ENCODE results near the gene CHAMP1.
"Not testable (repeated sequence)": the region's sequence is repeated elsewhere in the genome, so short reads cannot be mapped to it uniquely, and the experiment has no call there.

The CHAMP1 gene

DNA sequence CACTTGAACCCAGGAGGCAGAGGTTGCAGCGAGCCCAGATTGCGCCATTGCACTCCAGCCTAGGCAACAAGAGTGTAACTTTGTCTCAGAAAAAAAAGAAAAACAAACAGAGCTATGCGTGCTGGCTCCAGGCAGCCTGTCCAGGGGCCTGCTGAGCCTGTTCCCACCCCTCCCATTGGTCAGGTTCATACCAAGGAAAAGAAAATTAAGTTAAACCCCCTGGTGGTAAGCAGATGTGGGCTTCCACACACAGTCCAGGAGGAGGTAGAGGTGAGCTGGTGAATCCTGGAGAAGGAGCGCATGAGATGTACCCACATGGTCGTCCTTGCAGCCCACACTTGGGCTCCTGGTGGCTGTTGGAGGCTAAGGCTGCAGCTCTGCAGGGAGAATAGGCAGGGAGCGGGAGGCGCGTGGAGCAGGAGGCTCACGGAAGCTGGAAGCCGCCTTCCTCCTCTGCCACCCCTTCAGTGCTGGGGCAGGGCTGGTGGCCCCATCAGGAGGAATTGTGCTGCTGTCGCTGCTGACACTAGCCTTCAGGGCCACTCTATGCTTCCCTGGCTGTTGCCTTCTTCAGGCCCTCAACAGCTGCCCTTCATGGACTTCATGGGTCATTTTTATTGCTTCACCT, 10.5 kb upstream of the CHAMP1 start:
- no peak for DNase-seq

DNA sequence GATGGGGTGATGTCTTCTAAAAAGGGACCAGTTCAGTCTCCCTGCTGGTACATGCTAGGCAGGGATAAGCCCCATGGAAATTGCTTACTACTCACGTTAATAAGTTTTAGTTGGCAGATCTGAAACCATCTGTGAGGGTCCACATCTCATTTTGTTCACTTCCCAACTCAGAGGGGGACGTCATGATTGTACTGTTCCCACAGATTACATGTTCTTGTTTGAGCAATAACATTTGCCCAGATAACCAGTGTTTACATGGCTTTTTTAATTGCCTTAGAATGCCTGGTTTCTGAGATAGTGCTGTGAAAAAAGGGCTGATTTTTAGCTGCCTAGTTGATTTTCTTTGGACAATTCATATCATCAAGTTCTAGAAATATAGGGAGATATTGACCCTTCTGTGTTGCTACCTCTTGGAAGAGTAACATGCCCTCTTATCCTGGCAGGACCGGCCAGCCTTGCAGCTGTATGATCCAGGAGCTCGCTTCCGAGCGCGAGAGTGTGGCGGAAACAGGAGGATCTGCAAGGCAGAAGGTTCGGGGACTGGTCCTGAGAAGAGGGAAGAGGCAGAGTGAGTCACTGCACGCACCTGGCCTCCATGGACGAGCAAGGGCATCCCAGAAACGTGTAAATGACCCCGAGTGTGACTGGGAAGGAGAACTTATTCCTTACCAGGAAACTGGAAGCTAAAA, 9.8 kb upstream of the CHAMP1 start:
- DNase-seq: no peak

DNA sequence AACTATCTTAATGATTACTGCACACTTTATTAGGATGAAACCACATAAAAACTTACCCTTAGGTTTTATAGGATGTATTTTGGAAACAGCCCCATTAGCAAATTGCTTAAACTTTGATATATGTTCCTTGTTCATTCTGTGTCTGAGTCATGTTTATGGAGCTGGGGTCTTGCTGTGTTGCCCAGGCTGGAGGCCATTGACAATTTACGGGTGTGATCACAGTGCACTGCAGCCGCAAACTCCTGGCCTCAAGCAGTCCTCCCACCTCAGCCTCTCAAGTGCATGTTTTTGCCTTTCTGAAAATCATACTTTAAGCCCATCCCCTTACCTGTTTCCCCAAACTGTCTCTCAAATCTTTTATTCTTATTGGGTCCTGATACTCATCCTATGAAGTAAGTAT, 5.2 kb upstream of the CHAMP1 start:
- DNase-seq: no peak

DNA sequence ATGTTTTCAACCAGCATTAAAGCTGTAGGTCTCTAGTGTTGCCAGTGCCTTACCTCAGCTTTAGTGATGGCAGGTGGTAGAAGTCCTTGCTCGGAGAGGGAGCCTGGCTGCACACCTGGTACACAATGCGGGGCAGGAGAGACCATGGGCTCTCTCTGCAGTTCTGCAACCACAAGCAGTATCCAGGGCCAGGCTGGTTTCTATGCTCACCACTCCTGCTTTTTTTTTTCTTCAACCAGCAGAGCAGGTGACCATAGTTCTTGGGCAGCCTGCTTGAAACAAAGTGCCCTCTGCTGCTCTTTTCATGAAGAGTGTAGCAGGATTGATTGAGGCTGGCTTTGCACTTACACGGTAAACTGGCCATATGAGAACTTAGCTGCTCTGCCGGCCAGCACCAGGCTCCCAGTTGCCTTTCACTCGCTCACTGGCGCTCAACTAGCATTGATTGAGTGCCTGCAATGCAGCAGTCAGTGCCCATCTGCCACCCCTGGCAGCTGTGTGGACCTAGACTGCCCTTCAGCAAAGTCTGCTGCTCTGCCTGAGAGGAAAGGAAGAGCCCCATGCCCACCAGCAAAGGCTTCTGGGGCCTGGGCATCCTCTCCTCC, 4.4 kb upstream of the CHAMP1 start:
- no peak for DNase-seq

DNA sequence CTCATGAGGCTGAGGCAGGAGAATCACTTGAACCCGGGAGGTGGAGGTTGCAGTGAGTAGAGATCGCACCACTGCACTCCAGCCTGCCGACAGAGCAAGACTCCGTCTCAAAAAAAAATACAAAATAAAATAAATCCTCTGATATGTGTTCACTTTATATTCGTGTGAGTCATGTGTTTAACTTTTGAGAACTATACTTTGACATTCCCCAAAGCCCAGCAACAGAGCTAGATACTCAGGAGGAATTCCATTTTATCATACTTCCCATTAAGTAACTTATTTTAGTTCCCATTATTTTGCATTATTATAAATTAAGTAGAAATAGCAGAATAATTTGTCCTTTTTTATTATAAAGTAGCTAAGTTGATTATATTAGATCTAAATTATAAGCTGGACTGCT, 3.3 kb upstream of the CHAMP1 start:
- DNase-seq: peak; percentile 29

DNA sequence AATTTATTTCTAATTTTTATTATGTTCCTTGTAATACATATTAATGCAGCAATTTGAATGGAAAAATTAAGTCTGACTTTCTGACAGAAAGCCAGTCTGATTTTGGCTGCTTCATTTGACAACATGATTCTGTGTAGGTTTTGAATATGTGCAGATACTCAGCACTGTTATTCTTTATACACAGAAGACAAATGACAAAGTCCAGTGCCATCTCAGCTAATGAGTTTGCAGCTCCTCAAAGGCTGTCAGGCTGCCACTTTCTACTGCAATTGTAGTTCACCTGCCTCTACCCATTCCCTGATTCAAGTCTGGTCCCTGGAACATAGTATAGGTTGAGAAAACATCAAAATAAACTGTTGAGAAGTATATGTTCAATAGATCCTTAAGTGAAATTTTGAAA, 2.9 kb upstream of the CHAMP1 start:
- DNase-seq: no peak

DNA sequence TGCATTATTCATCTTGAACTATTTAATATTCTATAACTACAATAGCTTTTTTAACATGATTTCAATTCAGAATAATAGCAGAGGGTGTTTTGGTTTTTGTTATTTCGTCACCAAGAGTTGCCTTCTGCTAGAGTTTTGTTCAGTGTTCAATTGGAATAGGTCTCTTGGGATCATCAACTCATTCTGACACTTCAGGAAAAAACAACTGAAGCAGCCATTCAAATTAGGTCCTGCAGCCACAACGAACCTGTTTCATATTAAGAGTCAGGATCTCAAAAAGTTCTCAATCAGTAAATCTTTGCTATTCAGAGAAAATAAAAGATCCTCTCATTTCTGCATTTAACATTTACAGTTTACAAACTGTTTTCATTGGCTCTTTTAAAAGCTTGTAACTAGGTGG, 2.4 kb upstream of the CHAMP1 start:
- DNase-seq: peak; percentile 55

DNA sequence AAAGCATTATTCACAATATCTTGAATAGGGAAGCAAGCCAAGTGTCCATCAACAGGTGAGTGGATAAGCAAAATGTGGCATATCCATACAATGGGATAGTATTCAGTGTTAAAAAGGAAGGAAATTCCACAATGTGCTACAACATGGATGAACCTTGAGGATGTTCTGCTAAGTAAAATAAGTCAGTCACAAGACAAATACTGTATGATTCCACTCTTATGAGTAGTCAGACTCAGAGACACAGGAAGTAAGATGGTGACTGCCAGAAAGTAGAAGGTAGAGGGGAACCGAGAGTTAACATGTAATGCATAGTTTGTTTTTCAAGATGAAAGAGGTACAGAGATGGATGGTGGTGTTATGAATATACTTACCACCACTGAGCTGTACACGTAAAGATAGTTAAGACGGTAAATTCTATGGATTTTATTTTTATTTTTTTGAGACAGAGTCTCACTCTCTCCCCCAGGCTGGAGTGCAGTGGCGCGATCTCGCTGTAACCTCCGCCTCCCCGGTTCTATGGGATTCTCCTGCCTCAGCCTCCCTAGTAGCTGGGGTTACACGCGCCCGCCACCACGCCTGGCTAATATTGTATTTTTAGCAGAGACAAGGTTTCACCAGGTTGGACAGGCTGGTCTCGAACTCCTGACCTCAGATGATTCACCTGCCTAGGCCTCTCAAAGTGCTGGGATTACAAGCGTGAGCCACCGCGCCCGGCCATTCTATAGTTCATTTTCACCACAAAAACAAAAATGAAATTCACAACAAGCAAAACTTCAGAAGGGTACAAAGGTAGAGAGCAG, 1.0 kb upstream of the CHAMP1 start:
- DNase-seq: peak; percentile 18

DNA sequence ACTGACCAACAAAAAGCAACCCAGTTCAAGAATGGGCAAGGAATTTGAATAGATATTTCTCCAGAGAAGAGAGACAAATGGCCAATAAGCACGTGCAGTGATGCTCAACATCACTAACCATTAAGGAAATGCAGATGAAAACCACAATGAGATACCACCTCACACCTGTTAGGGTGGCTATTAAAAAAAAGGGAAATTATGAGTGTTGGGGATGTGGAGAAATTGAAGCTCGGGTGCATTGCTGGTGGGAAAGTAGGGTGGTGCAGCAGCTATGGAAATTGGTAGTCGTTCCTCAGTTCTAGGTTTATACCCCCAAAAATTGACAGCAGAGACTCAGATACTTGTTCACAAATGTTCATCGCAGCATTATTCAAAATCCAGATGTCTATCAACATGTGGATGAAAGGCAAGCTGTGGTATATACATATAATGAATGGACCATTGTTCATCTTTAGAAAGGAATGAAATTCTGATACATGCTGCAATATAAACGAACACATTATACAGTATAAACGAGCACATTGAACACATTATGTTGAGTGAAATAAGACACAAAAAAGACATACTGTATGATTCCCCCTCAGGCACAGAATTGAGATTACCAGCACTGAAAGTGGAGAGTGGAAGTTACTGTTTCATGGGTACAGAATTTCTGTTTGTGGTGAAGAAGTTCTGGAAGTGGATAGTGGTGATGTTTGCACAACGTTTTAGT, 927 bp downstream of the CHAMP1 start:
- no peak for DNase-seq

DNA sequence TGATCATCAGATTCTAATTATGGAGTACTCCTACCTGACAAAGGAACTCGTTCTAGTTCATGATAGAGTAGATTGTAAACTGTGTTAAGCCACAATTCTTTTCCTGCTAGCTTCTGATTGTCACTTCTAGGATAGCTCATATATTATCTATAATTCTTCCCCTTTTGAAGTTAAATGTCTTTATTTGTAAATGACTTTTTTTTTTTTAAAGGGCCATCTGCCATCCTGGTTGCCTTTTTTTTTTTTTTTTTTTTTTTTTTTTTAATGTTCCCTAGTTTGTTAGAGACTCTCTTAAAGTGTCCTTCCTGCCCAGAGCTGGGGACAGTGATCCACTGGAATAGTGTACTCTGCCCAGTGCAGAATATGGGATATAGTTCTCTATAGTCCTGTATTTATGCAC, 4.3 kb downstream of the CHAMP1 start:
- DNase-seq: no peak

DNA sequence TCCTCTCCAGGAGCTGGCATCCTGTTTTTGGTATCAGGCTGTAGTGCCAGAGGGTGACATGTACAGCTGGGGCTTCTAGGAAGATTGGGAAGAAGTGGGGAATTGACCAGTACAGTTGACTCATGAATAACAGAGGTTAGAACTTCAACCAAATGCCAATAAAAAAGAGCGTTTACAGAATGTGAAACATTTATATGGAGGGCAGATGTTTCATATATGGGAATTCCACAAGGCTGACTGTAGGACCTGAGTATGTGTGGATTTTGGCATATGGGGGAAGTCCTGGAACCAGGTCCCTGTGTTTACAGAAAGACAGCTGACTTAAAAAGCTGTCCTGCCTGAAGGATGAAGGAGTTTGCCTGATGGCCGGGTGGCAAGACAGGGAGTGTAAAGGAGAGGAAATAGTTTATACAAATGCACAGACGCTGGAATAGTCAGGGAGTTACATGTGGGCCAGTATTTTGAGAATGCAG, 5.2 kb downstream of the CHAMP1 start:
- peak; percentile 89 for DNase-seq

DNA sequence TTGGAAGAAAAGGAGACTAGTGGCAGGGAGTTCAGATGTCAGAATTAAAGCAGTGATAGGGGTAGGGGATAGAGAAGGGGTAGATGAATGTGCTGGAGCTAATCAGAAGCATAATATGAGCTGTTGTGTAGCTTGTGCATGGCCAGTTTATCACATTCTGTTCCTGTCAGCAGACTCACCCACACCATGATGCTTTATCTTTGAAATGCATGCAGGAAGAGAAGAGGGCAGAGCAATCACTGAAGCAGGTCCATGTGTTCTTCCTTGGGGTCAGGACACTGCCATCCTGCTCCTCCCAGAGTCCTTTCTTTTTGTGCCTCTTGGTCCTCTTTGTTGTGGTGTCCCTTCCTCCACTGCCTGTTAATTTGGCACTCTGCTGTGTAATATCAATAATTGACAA, 5.8 kb downstream of the CHAMP1 start:
- no peak for DNase-seq

DNA sequence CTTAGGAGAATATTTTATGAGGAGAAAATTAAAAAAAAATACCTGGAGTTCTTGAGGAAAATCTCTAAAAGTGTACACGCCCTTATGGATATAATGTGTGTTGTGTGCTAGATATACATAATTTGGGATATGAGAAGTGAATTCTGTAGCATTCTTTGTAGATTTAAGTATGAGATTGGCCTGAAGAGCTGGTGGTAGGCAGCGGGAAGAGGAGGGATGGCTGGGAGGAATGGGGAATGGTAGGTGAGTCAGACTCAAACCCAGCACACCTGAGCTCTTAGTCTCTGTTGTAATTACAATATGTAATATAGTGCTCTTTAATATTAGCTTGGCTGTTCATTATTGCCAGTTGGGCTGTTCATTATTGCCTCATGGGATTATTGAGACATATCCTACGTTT, 7.0 kb downstream of the CHAMP1 start:
- no peak for DNase-seq

DNA sequence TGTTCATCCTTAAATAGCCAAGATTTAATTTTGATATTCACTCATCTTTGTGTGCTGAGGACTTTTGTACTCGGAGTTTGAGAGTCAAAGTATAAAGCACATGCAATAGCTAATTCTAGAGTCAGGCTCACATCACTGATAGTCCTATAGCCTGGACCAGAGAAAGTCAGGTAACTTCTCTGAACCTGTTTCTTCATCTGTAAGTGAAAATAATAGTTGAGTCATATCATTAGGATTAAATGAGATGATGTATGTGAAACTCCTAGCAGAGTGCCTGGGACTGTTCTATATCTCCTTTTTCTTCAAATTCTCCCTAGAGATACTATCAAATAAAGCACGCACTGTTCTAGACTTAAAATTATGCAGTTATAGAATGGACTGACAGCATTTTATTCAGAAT, 9.0 kb downstream of the CHAMP1 start:
- DNase-seq: no peak

DNA sequence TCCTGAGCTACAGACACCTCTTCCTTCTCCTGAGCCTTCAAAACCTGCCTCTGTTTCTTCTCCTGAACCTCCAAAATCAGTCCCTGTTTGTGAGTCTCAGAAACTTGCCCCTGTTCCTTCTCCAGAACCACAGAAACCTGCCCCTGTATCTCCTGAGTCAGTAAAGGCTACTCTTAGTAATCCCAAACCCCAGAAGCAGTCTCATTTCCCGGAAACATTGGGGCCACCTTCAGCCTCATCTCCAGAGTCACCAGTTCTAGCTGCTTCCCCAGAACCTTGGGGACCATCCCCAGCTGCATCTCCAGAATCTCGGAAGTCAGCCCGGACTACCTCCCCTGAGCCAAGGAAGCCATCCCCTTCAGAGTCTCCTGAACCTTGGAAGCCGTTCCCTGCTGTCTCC, 10.0 kb downstream of the CHAMP1 start:
- no peak for DNase-seq

DNA sequence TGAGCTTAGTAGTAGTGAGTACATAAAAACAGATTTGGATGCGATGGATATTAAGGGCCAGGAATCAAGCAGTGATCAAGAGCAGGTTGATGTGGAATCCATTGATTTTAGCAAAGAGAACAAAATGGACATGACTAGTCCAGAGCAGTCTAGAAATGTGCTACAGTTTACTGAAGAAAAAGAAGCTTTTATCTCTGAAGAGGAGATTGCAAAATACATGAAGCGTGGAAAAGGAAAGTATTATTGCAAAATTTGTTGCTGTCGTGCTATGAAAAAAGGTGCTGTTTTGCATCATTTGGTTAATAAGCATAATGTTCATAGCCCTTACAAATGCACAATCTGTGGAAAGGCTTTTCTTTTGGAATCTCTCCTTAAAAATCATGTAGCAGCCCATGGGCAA, 11.4 kb downstream of the CHAMP1 start:
- DNase-seq: no peak

DNA sequence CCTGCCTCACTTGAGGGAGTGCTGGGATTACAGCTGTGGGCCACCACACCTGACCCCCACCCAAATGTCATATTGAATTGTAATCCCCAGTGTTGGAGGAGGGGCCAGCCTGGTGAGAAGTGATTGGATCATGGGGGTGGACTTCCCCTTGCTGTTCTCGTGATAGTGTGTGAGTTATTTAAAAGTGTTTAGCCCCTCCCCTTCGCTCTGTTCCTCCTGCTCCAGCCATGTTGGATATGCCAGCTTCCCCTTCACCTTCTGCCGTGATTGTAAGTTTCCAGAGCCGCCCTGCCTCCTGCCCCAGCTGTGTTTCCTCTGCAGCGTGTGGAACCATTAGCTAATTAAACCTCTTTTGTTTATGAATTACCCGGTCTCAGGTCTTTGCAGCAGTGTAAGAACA, 13.7 kb downstream of the CHAMP1 start:
- no peak for DNase-seq

DNA sequence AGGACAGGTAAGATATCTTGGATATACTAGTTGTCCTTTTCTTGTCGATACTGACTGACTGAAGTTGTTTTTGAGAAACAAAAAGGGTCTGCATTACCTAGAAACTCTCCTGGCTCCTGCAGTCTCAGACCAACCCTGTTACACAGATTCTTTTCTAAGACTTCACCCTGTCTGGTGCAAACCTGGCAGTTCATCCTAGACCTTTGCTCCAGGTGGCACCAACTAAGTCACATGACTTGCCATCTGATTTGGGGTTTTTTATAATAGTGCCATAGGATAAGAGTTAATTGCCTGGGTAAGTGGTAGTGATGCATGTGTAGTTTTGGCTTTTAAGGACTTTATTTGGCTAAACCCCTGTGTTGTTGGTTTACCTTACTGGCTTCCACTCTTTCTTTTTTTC, 14.3 kb downstream of the CHAMP1 start:
- no peak for DNase-seq

DNA sequence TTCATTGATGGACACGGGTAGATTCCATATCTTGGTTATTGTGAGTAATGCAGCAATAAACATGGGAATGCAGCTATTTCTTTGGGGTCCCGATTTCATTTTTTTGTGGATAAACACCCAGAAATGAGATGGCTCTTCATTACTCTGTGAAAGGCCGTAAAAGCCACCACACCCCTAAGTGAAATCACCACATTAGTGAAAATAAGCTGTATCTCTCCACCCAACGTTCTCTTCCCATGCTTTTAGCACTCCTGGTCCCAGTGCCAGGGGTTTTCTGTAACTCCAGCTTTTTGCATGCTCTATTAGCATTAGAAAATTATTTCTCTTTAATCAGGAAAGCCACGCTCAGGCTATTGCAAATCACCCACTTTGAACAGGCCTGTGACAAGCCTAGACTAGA, 15.8 kb downstream of the CHAMP1 start:
- DNase-seq: no peak

DNA sequence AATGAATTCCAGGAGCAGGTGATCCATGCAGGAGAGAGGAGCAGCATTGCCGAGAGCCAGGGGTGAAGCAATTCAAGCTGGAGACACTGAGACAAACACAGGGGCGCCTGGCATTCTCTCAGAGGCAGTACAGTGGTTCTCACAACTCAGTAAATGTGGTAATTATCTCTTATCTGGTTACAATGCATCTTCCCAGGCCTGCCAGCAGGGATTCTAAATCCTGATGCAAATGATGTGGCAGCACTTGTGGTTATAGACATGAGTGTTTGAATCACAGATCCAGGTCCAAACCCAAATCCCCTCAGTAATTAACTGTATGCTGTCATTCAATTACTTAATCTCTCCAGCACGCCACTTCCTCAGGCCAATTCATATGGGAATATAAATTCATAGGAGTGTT, 19.6 kb downstream of the CHAMP1 start:
- peak; percentile 11 for DNase-seq

DNA sequence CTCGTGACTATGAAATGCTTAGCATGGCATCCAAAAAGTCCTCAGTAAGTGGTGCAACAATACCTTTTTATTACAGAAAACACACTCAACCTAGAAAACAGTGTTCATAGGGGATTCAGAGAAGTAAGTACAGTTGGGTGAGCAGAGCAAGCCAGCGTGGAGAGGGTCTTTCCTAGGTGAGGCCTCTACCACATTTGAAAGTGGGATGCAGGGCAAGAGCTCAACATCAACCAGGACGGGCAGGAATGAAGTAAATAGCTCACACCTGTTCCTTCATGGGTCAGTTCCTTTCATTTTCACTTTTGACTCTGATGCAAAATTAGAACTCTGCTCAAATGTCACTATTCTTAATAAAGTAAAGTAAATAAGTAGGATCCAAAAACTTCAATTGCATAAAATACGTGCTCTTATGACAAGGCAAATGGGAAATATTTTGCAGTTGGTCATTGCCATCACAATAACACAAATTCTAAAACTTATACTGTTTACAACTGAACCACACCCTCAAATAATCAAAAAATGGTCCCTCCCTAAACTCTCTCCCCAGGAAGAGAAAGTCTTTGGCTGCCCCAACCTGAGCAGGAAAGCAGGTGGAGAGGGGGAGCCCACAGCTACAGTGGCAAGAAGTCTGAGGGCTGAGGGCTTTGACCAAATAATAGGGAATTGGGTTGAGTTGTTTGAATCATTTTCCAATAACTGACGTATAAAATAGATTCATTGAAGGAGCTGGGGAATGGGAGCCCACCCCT, 20.2 kb downstream of the CHAMP1 start:
- DNase-seq: no peak

DNA sequence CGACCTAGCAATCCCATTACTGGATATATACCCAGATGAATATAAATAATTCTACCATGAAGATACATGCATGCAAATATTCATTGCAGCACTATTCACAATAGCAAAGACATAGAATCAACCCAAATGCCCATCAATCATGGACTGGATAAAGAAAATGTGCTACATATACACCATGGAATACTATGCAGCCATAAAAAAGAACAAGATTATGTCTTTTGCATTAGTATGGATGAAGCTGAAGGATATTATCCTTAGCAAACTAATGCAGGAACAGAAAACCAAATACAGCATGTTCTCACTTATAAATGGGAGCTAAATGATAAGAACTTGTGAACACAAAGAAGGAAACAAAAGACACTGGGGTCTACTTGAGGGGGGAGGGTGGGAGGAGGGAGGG, 22.2 kb downstream of the CHAMP1 start:
- DNase-seq: not testable (repeated sequence)

Data from fibroblast of skin of right quadriceps (primary cell).